ENCODE data around the gene FDXR. TPM values are rescaled to one million over a fixed set of nuclear protein-coding genes. Genes with fewer than 3 reads are reported as not detected.

The FDXR gene
- total and polyA plus RNA-seq, 2 of the 8 experiments (the other 6 are each of a cell fraction or from before 2014, with no cell fraction given) = 24.2 to 31.4 TPM

- Histone ChIP-seq H3K23ac (ENCODE audit: insufficient read length) (no peak overlapping the region), H2BK15ac (ENCODE audit: low read length) (no peak overlapping the region), H3K36me3 (ENCODE audit: control insufficient read depth in 2 of 4, insufficient read depth in 4 of 4, low read length in 3 of 4) (no peaks in the 10 kb centered on the region), H3K79me1 (ENCODE audit: low read depth, low read length) (peaks cover 7% of the 10 kb centered on the region; the same call in 1 of the 2 replicates), H3K27ac (ENCODE audit: low read depth, low read length) (no peak overlapping the region), H4K5ac (ENCODE audit: insufficient read length, low read depth, low read length) (no peak overlapping the region), H3K23me2 (ENCODE audit: low read depth, low read length) (peaks cover 10% of the 10 kb centered on the region), H3K56ac (replicated peaks; ENCODE audit: insufficient read length, low read depth, low read length) (no peak overlapping the region), H3K18ac (ENCODE audit: extremely low read depth, low read length) (no peak overlapping the region), H3K9me3 (ENCODE audit: insufficient read depth in 2 of 2, low read depth in 1 of 2, low read length in 1 of 2) (no peaks in the 10 kb centered on the region), H3K4me1 (replicated peaks in 1 of 4; ENCODE audit: control insufficient read depth in 3 of 4, insufficient read depth in 4 of 4, low read length in 3 of 4) (peaks cover 0 to 11% (median 6%) of the 10 kb centered on the region in 4 experiments; a peak in 6 of 7 replicates), H3K4me3 (ENCODE audit: extremely low read depth in 1 of 4, insufficient read depth in 2 of 4, low read depth in 3 of 4, low read length in 4 of 4) (no peak overlapping the region), H3K4me2 (ENCODE audit: insufficient read depth in 1 of 2, low read depth in 2 of 2, low read length in 2 of 2) (no peak overlapping the region), H3K4ac (replicated peaks; ENCODE audit: insufficient read length, low read depth, low read length) (no peak overlapping the region), H4K20me1 (replicated peaks in 1 of 2; ENCODE audit: control insufficient read depth in 1 of 2, insufficient read depth in 2 of 2, low read length in 2 of 2) (peaks cover 1 to 4% of the 10 kb centered on the region in 2 experiments), H4K8ac (ENCODE audit: extremely low read depth, insufficient read depth, low read length) (no peak overlapping the region), H2AK5ac (ENCODE audit: low read depth, low read length) (no peak overlapping the region), H2BK5ac (ENCODE audit: low read depth, low read length) (no peak overlapping the region), H3K9ac (replicated peaks in 1 of 4; ENCODE audit: extremely low read depth in 1 of 4, low read depth in 3 of 4, low read length in 3 of 4) (no peak overlapping the region), H2BK20ac (ENCODE audit: low read length) (no peak overlapping the region), H3K14ac (ENCODE audit: insufficient read length) (no peak overlapping the region), H2AFZ (ENCODE audit: low read length) (no peak overlapping the region), H2BK12ac (ENCODE audit: low read depth, low read length) (no peak overlapping the region), H3K27me3 (replicated peaks in 1 of 4; ENCODE audit: control insufficient read depth in 3 of 4, extremely low read depth in 1 of 4, insufficient read depth in 3 of 4, low read length in 3 of 4) (peaks cover 0 to 3% (median 0%) of the 10 kb centered on the region in 4 experiments; a peak in 2 of 7 replicates), H4K91ac (replicated peaks; ENCODE audit: insufficient read length, low read length) (no peak overlapping the region), H3K79me2 (ENCODE audit: control insufficient read depth in 1 of 2, insufficient read depth in 2 of 2, low read length in 2 of 2) (no peaks in the 10 kb centered on the region; a peak in 1 of 4 replicates), H2BK120ac (replicated peaks; ENCODE audit: low read depth, low read length) (no peak overlapping the region)
- DNase-seq (ENCODE audit: low read depth in 1 of 2, low spot score in 2 of 2) (no peak), FAIRE-seq (no peak)
- CTCF ChIA-PET (ENCODE audit: partially characterized antibody) = interaction anchor here (0.9 to 81.0 kb wide), 5 partner anchors 11 to 134 kb away, joined by 3 to 2981 read pairs (median 4); partner anchors contain the start of genes GRIN2C and NAT9
- TF ChIP-seq CREB1 (IDR thresholded peaks at IDR 0.05) = no peak
- no peak for TF ChIP-seq NANOG (IDR thresholded peaks at IDR 0.05; ENCODE audit: insufficient read depth, low read depth, low read length, poor library complexity, severe bottlenecking)
- no peak for TF ChIP-seq RXRA (IDR thresholded peaks at IDR 0.05; ENCODE audit: insufficient read depth, low read depth, low read length)
- no peak for TF ChIP-seq SRF (IDR thresholded peaks at IDR 0.05; ENCODE audit: low read depth, low read length)
- no peak for TF ChIP-seq TBP (IDR thresholded peaks at IDR 0.05; ENCODE audit: low read depth, low read length)
- no peak for TF ChIP-seq RFX5 (IDR thresholded peaks at IDR 0.05; ENCODE audit: borderline replicate concordance, low read depth, low read length)
- TF ChIP-seq JUN (IDR thresholded peaks at IDR 0.05; ENCODE audit: low read depth, low read length) = no peak
- no peak for TF ChIP-seq GABPA (IDR thresholded peaks at IDR 0.05; ENCODE audit: borderline replicate concordance, insufficient read depth, low read length)
- no peak for TF ChIP-seq KDM1A (IDR thresholded peaks at IDR 0.05; ENCODE audit: borderline replicate concordance, low read length)
- no peak for TF ChIP-seq SP1 (IDR thresholded peaks at IDR 0.05; ENCODE audit: low read depth, low read length)
- POLR2A ChIA-PET (ENCODE audit: partially characterized antibody) = interaction anchor here (1.1 kb wide), 1 partner anchor 121 kb away, joined by 3 read pairs; no protein-coding TSS in a partner anchor
- WGBS, 2 experiments (ENCODE audit: extremely low coverage in 1 of 2, insufficient coverage in 1 of 2, insufficient read length in 1 of 2, insufficient replicate concordance in 2 of 2, low coverage in 1 of 2, low lambda C conversion rate in 2 of 2, missing lambda C conversion rate in 1 of 2) = 83% methylated on average over 2 of the region's 3 CpGs; no CpG with 5 or more reads in 1 of the 2 experiments
These were observed 2.3 kb downstream of the FDXR start for GRCh38 chr17:74870512-74870911.

Measured in H1 (cell line).